ENCODE data around the gene APBA1.

Gene APBA1

DNA sequence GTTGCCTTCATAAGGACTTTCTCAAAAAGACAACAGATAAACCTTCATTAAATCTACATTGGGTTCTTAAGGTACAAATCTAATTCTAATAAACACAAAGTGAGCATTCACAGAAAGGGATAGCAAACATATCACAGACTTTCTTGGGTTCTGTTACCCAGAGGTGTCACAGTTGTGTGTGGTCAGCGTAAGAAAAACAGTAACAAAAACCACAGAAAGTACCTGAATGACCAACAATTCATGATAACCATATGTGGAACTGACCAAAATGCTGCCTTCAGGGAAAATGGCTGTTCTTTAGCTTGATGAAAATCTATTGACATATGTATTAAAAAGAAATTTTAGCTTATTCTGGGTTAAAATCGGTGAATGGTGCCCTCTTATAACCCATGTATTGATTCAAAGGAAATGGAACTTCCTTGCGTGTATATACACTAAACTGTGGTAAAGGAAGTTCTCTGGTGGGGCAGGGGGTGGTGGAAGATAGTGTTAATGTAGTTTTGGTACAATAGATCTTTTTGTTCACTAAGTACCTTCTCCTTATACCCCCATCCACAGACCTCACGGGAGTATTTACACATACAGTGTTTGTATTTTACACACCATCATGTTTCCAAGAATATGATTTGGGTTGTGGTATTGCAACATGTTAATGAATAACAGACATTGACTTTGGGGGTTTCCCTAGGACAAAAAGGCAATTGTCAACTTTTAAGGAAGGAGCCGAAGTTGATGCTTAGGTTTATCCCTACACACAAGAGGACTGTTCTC, 152.5 kb downstream of the APBA1 start:
- DNase-seq (ENCODE audit: low spot score), result no peak

DNA sequence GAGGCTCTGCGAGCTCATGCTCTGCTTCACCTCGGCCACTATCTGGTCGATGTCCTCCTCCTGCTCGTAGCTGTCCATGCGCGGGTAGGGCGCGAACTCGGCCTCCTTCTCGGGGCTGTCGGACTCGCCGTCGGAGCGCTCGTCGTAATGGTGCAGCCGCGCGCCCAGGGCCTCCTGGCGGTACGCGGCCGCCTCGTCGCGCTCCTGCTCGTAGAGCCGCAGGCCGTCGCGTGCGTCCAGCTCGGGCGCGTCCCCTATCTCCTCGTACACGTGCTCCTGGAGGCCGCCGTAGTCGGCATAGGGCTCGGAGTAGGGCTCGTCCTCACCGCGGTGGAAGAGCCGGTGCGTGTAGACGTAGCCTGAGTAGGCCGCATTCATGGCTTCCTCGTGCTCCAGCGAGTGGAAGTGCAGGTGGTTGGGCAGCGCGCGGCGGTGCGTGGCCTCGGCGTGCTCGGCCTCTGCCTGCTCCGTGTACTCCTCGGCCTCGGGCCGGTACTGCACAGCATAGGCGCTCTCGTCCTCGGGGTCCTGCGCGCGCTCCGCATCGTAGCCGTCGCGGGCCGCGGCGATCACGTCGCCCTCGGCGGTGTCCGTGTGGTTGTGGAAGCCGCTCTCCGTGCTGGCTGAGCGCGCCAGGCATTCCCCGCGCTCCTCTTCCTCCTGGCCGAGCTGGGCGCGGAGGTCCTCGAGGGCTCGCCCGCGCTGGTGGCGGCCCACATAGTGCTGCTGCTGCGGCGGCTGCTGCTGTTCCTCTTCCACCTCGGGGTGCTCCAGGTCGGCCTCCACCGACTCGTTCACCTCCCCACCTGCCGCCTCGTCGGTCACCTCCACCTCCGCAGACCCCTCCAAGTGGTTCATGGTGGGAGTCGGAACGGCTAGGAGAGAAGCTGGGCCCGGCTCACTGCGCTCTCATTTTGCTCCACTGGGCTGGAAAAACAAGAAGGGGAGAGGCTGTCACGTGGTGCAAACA, 155.5 kb downstream of the APBA1 start:
- no peak for DNase-seq (ENCODE audit: low spot score)

DNA sequence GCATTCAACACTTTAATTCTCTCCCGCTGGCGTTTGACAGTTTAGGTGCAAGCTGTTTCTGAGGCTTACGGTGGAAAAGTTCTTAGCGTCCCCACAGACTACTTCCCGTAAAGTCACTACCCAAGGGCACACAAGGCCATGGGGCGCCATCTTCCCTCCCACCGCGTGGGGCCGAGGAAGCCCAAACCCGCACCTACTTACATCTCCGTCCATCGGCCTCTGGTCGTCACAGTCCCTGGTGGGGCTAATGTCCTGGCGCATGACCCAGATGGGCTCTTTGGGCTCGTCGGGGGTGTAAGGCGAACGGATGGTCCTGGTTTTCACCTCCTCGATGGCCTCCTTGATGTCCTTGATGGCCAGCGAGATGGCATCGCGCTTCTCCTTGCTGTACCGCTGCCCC, 156.4 kb downstream of the APBA1 start:
- no peak for DNase-seq (ENCODE audit: low spot score)

DNA sequence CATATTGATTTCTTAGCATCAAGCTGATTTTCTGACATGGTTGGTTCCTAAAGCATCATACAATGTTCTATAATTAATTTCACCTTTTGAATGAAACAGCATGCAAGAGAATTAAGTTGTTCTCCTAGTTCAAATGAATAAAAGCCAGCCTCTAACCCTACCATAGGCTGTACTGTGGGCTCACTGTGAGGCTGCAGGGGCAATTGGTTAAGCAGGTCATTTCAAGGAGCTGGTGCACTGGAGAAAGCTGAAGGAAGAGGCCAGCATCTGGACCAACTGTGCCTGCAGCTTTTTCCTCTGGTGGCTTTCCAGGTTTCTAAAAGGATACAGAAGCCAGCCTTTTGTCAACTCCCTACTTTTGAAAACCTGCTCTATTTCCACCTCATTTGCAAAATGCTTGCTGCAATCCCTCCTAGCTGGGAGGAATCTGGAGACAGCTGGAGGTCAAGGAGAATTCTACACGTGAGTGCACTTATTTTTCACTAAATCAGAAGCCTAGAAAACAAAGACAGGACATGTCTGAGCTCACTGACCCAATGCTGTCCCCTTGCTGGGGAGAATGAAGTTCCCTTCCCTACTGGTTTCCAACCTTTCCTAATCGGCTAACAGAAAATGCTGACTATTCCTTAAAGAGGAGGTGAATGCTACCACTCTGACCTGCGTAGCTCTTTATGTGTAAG, 158.9 kb downstream of the APBA1 start:
- no peak for DNase-seq (ENCODE audit: low spot score)

DNA sequence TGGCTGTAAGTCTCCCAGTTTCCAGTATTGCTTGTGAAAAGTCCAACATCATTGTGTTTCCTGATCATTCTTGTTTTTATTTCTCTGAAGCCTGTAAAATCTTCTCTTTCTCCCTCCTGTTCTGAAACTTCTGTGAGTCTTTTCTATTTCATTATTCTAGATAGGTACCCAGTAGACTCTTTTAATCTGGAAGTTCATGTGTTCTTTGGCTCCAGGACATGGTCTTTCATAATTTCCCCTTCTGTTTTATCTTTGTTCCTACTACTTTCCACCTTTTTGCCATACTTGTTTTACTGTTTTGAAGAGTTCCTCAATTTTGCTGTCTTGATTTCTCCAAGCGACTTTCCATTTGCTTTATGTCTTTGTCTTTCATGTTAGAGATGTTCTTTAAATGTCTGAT, 168.1 kb downstream of the APBA1 start:
- DNase-seq (ENCODE audit: low spot score), result no peak

DNA sequence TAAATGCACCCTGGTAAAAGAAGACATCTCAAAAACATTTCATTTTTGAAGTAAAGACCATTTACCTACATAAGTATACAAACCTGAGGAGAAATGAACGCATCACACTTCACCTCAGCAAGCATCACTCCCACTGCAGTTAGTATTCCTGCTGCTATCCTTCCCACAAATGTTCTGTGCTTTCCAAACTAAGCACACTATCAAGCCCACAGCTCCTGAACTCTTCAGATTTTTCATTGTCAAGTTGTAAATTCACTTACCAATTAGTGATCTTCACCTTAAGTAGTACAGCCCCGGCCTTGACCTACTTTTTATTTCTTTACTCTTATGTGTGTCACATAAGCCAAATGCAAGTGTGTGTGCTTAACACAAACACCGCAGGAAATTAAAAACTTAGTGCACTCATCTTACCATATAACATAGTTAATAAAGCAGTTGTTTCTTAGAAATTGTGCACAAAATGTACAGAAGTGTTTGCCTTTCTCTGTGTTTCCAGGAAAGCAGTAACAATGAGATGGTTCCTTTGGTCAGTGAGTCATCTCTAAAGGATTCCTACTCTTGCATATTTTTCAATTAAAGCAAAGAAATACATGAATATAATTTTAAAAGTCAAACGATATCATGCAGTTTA, 169.4 kb downstream of the APBA1 start:
- peak; percentile 19 for DNase-seq (ENCODE audit: low spot score)

DNA sequence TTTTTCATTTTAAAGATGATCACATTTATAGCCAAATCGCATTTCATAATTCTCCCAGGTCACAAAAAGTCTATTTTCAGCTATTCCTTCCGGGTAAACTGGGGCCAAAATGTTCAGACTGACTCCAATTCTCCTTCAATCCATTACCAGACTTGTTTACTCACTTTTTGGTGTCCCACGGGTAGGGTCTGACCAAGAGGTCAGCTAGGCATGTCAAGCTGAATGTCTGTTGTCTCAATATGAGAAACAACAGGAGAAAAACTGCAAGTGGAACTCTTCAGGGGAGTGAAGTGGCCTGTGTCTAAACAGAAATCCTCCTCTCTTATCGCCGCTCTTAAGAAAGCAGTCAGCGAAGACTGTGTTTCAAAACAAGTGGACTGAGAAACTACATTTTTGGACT, 171.3 kb downstream of the APBA1 start:
- DNase-seq (ENCODE audit: low spot score), result no peak

DNA sequence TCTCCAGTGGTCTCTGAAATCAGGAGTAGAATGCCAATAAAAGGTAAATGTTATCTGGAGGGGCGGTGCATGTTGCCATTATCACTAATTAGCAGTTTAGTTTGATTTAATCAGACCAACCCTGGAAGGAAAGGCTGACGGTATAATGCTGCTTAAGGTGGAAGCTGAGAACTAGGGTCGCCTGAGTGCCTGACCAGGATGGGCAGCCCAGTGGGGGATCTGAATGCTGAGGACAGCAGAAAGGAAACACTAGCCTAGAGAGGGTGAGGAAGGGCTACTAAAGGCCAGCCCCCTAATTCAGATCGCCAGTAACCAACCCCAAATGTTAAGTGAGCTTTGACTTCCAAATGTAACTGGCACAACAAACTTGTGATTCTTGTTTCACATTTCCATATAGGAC, 172.2 kb downstream of the APBA1 start:
- DNase-seq (ENCODE audit: low spot score), result no peak

DNA sequence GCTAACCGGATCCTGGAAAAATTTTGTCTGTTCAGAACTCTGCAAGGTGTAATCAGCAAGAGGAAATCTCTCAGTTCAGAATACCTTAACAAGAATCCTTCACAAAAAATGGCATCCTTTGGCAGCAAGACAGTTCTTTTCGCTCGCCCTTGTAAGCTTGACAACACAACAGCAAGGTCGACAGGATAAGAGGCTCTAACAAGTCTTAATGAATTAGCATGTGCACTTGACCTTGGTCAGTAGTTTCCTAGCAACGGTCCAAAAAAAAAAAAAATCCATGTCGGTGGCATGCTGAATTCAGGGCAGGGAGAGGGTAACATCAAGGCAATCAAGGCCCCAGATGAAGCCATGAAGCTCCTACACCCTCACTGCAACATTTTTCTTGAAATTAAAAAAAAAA, 172.8 kb downstream of the APBA1 start:
- DNase-seq (ENCODE audit: low spot score), result no peak

DNA sequence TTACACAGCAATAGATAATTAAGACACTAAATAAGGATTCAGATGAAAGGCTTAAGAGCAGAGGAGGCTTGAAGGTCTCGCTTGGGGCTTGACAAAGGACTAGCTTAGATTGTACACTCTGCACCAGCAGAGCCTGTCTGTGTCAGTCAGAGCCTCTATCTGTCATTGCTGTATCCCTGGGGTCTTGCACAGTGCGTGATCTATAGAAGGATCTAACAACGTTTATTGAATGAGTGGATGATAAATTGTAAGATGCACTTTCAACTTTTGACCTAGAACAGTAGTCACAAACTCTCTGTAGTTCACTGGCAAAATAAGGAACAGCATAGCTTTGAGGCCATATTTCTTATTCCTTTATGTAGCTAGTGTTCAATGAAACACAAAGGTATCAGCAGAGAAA, 173.7 kb downstream of the APBA1 start:
- no peak for DNase-seq (ENCODE audit: low spot score)

DNA sequence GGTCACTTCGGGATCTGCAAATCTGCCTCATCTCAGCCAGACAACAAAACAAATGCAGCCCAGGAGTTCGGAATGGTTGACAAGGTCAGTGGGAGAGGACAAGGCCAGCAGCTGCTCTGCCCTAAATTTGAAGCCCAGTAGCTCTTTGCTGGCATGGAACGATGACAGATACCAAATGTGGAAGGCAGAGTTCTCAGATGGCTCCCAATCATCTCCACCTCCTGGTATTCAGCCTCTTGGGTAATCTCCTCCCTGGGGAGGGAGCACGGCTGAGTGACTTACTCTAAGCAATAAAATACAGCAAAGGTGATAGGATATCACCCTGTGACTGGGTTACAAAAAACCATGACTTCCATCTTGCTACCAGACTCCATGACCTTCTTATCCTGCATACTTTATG, 174.4 kb downstream of the APBA1 start:
- DNase-seq (ENCODE audit: low spot score), result no peak

DNA sequence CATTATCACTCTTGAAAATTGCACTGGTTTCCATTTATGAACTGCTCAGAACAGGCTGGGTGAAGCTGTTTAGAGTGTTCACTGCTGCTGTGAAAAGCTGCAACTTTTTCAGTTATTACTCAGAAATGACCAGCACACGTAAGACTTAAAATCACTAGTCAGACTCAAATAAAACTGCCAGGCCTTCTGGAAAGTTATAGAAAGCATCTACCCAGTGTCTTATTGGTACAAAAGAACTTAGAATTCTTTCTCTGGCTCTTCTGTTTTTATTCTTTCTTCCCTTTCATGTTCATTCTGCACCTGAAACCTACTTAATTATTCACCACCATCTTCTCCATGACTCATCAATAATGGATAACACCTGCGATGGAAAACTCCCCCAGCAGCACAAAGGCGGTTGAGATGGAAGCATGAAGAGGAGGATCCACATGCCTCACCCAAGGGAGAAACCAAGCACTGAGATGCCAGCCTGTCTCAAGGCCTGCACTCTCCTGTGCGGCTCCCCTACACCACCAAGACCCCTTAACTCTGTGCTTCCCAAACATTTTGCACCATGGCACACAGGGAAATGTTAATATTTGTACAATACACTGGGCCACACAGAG, 175.2 kb downstream of the APBA1 start:
- DNase-seq (ENCODE audit: low spot score), result no peak

DNA sequence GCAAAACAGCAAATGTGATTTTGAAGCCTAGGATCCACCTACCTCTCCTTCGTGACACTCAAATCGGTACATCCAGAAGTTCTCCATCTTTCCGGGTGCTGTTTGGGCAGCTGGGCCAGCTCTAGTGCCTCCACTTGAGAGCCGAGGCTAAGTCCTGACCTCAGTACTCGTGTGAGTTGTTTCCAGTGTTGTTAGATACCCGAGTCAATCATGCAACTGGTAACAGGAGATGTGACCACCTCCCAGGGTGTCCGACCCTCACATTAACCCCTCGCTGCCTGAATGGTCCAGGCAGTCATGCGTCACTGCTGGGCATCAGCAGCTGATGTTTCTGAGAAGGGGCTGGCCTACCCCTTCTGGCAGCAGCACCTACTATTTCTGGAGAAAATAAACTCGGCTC, 176.9 kb downstream of the APBA1 start:
- no peak for DNase-seq (ENCODE audit: low spot score)

DNA sequence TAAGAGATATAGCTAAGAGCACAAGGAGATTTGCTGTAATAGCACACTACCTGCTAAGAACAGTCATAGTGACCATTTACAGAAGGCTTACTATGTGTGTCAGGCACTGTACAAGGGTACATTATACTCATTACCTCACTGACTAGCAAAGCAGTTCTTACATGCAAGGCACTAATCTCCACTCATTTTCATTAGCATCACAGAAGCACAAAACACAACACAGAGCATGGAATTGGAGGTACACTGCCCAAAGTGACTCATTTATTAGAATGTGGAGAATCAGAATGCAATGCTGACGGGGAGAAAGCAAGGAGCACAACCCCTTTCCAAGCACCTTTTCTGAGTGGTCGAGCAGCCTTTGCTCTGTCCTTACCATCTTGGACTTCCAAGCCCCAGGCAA, 177.4 kb downstream of the APBA1 start:
- DNase-seq (ENCODE audit: low spot score), result no peak

DNA sequence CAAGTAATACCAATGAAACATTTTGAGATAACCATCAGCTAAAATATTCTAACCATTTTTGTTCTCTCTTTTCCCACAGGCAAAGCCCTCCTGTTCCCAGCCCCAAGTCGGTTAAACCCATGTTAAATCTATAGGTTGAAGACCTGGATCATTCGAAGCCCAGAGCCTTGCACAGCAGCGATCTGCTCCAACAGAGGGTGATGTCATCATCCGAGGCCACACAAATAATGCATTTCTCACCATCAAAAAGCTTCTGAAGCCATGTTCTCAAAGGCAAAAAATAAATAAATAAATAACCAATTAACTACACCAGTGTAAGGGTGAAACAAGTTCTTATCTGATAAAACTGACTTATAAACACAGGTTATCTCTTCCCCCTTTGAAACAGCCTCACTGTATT, 178.0 kb downstream of the APBA1 start:
- DNase-seq (ENCODE audit: low spot score), result no peak

DNA sequence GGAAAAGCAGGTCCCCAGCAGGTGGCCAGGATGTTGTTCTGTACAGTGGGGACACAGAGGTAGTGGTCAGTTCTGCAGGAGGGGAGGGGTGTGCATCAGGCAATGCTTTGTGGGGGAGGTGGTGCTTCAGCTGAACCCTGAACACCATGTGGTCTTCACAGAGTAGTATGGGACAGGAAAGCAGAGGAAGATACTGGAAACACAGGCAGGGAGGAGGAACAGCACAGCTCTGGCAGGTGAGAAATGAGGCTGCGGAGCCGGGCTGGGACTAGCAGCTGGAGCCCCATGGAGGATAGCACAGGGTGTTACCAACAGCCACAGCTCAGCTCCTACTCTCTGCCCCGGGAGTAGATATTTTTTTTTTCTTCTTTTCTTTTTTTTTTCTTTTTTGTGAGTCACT, 185.7 kb downstream of the APBA1 start:
- DNase-seq (ENCODE audit: low spot score), result no peak

DNA sequence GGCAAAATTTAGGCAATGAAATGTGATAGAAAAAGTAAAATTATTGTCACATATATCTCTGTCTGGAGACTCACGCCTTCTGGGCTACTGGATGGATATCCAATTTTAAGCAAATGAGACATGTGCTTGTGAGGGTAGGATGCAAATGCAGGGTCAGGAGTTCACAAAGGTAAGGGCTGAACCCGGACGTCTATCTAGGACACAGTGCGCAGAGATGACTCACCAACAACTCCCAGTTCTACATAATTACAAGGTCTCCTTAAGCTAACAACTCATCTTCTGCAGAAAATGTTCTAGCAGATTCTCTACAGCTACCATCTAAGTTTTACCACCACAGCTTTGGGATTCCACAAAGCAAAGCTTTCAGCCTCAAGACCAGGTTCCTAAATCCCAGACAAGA, 186.7 kb downstream of the APBA1 start:
- no peak for DNase-seq (ENCODE audit: low spot score)

DNA sequence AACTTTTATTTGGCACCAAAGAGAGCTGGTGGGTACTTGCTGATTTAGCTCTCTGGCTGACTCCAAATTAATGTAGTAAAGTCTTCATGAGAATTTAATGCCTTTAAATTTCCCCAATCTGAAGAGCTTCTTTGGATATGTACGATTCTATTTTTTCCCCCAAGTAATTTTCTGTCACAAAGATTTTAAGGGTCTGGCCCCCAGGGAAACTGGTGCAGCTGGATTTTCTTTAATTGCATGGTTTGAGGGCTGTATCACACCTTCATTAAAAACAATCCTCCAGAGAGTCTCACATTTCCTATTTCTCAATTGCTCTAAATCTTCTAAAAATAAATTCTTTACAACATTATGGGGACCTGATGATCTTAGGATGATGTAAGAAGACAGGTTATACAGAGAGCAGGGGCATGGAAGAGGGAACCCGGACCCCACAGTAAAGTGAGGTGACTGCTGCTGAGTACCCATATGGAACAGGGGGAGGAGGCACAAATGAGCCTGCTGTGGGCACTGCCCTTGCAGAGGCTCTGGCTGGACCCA, 188.2 kb downstream of the APBA1 start:
- DNase-seq (ENCODE audit: low spot score), result no peak

DNA sequence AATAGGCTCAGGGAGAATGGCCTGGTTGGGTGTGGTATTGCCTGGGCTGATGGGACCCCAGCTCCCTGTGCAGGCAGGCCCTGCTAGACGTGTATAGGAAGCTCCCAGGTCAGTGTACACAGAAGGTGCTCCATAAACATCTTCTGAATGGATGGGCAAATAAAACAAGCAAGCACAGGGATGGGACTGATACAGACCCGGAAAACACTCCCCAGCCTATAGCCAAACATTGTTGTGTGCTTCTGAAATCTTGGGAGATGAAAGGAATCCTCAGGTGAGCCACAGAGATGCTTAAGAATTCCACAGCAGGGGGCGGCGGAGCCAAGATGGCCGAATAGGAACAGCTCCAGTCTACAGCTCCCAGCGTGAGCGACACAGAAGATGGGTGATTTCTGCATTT, 195.4 kb downstream of the APBA1 start:
- no peak for DNase-seq (ENCODE audit: low spot score)

DNA sequence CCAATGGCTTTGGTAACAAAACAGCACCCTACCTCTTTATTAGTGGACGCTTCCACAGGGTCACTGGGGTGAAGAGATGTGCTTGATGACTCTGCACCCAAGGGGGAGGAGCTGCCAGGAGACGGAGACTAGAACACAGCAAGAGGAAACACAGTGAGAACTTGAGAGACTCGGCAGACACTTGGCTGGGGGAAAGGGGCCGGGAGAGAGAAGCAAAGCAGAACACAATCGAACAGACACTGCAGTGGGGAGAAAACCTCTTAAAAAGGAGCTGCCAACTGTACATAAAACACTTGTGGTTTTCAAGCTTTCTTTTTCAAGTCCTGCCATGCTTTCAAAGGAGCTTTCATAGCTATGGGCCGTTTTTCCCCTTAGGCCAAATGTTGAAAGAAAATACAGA, 196.2 kb downstream of the APBA1 start:
- DNase-seq (ENCODE audit: low spot score), result no peak

DNA sequence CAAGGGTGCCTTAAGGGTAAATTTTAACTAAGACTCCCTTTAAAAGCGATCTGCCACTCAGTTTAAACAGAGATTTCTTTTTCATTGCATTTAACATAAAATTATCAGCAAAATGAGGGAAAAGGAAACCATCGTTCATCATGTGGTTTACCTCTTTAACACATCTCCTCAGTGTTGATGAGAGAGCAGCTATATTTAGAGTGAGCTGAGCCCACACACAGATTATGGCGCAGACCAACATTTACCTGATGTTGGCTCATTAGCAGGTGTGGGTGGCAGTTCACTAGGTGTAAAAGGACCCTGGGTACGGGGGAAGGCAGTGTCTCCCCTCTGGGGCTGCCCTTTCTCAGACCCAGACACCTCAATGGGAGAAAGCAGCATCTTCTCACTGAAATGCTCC, 197.3 kb downstream of the APBA1 start:
- DNase-seq (ENCODE audit: low spot score), result no peak

Measured in kidney tubule cell (primary cell).